GM04503 (cell line): ENCODE measurements around the gene ZBTB34.

Source experiments
- DNase-seq: peaks from one replicate; pipeline ENCODE4 v3.0.0-alpha.2; 2012; ENCODE audit warnings: low read depth

The ZBTB34 gene

GRCh38 chr9:126876531-126876930, 16.1 kb downstream of the ZBTB34 start:
- DNase-seq, result no peak

- no peak for DNase-seq
These were observed 17.0 kb downstream of the ZBTB34 start for GRCh38 chr9:126877418-126877817.

GRCh38 chr9:126879288-126879687, 18.8 kb downstream of the ZBTB34 start:
- no peak for DNase-seq

GRCh38 chr9:126880226-126880946, 19.9 kb downstream of the ZBTB34 start:
- DNase-seq, result no peak

- no peak for DNase-seq
These were observed 20.5 kb downstream of the ZBTB34 start for GRCh38 chr9:126880947-126881332.

GRCh38 chr9:126882746-126883145, 22.3 kb downstream of the ZBTB34 start:
- DNase-seq, result no peak

GRCh38 chr9:126883636-126884035, 23.2 kb downstream of the ZBTB34 start:
- no peak for DNase-seq

- no peak for DNase-seq
These were observed 24.7 kb downstream of the ZBTB34 start for GRCh38 chr9:126885131-126885641.

GRCh38 chr9:126886034-126886822, 25.8 kb downstream of the ZBTB34 start:
- no peak for DNase-seq

- no peak for DNase-seq
These were observed 26.5 kb downstream of the ZBTB34 start for GRCh38 chr9:126886897-126887296.

- no peak for DNase-seq
These were observed 31.2 kb downstream of the ZBTB34 start for GRCh38 chr9:126891676-126892075.

GRCh38 chr9:126893079-126893478, 32.6 kb downstream of the ZBTB34 start:
- no peak for DNase-seq

- DNase-seq, result no peak
These were observed 33.7 kb downstream of the ZBTB34 start for GRCh38 chr9:126894052-126894603.

GRCh38 chr9:126902210-126902609, 41.8 kb downstream of the ZBTB34 start:
- no peak for DNase-seq

- DNase-seq, result no peak
These were observed 44.1 kb downstream of the ZBTB34 start for GRCh38 chr9:126904586-126904985.

- DNase-seq, result no peak
These were observed 45.7 kb downstream of the ZBTB34 start for GRCh38 chr9:126906091-126906490.

GRCh38 chr9:126907058-126907457, 46.6 kb downstream of the ZBTB34 start:
- no peak for DNase-seq

- peak; percentile 74 for DNase-seq
These were observed 54.2 kb downstream of the ZBTB34 start, which contains the start of gene RALGPS1 for GRCh38 chr9:126914458-126915280. Gene RALGPS1, plus strand, starts transcription at chr9:126914782. Its CDS starts 47,508 bp downstream, at chr9:126962290.

- DNase-seq, result no peak
These were observed 54.9 kb downstream of the ZBTB34 start for GRCh38 chr9:126915281-126915816.

GRCh38 chr9:126915846-126916543, 55.6 kb downstream of the ZBTB34 start:
- no peak for DNase-seq

GRCh38 chr9:126916909-126917308, 56.5 kb downstream of the ZBTB34 start:
- no peak for DNase-seq
